Pancreas (tissue), 10 donors: ENCODE measurements around the gene SOS1. TPM values are rescaled to one million over a fixed set of nuclear protein-coding genes. Genes with fewer than 3 reads are reported as not detected.

Source experiments
- ATAC-seq, 4 donors: fragments of 200-7000 bp; cut with Tn5 transposase; one replicate each; pipeline versions ENCODE4 v1.8.0 to v1.9.1; 2020; ENCODE audit warnings: mild to moderate bottlenecking in 4 of 4, moderate library complexity in 4 of 4
- DNase-seq, 6 donors: peaks; one replicate each; pipeline ENCODE4 v3.0.0-alpha.2; 2020
- FAIRE-seq: peaks from 2 replicates; lab custom pipeline; 2012; peaks lifted over from hg19 to GRCh38; lab: Jason Lieb, UNC
- H3K27ac ChIP-seq, 4 donors: fragments of 200-600 bp; sonication (generic); 1 replicate in 3 of 4; 2 replicates in 1 of 4; pipeline versions ENCODE4 v1.5.0 to v1.8.0; 2020
- H3K27me3 ChIP-seq, 4 donors: fragments of 200-600 bp; one replicate each; pipeline ENCODE4 v1.8.0; 2021
- H3K36me3 ChIP-seq, 3 donors: fragments of 200-600 bp; sonication (generic) in 1 of 3; one replicate each; pipeline versions ENCODE4 v1.5.0 to v1.8.0; 2020 to 2021
- H3K4me1 ChIP-seq, 3 donors: fragments of 200-600 bp; one replicate each; pipeline ENCODE4 v1.8.0; 2021
- H3K4me3 ChIP-seq, 4 donors: fragments of 200-600 bp; sonication (generic) in 2 of 4; one replicate each; pipeline versions ENCODE4 v1.5.0 to v1.8.0; 2020 to 2021
- H3K9me3 ChIP-seq, 4 donors: fragments of 200-600 bp; one replicate each; pipeline ENCODE4 v1.8.0; 2021
- WGBS, 2 donors: extraction: QIAGEN DNeasy Blood & Tissue Kit; methylation state at CpG; one replicate each; pipeline ENCODE4 v1.1.7; 2013; 5-methylcytosine and 5-hydroxymethylcytosine counted together
- intact Hi-C, 3 donors: fragments of 100-400 bp; cut with DNase I; formaldehyde crosslinking; loops; one replicate each; pipeline versions ENCODE4 v1.11.1 to v1.14.2; 2022
- polyA plus RNA-seq, 2 donors: library from polyadenylated mRNA; stranded (reverse); fragments of 200-250 nt; gene quantifications; one replicate each; pipeline ENCODE4 v1.2.3, GENCODE V29; 2013
- total RNA-seq, 6 donors: library from RNA; stranded (reverse); fragmentation: NEBNext Ultra II Directional in 4 of 6; extraction: Animal tissue kit (Norgen Biotek cat#: 25700) in 4 of 6; gene quantifications; one replicate each; pipeline versions ENCODE4 v1.2.1 to v1.2.4, GENCODE V29; 2021 to 2023
- TF ChIP-seq, protein P1 (sequence below), 4 donors: fragments of 200-600 bp; sonication (generic) in 3 of 4; IDR thresholded peaks; one replicate each; pipeline versions ENCODE4 v1.5.0 to v1.8.0; 2021; ENCODE audit warnings: antibody characterized with exemption in 4 of 4
- donor health status: healthy with polysubstance abuse.
- donor health status: DM: no; HTN: no; CAD: no; lungs with moderate emphysema.
- donor health status: DM: no; HTN: no; CAD: no.
- donor health status: control.
- donor health status: control.
- donor health status: Bipolar disorder and iron deficiency.
- donor health status: DM: yes; HTN: yes; CAD: no.
- donor health status: DM: no; HTN: no; CAD: no.
- donor health status: DM: no; HTN: no; CAD: no.
- donor health status: DM: yes; HTN: yes; CAD: no.

Gene SOS1
- total and polyA plus RNA-seq, 8 donors = 3.2 to 22.6 (median 10.1) TPM

DNA sequence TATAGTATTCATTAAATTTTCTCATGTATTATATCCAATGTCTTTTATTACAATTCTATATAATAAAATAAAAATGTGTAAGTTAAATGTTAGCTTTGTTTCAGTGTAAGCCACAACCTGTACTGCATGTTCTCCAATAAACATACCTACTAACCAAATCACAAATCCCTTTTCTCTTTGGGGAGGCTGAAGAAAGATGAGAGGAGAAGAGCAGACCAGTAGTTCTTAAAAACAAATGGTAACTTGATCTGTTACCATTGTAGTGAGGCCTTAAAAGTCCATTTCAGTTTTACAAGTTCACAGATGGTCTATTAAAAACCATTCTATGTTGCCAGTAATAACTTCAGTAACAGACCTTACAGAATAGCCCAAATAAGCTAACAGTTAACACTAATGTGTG, 100.5 kb downstream of the SOS1 start:
- FAIRE-seq = no peak
- no peak overlapping the region for H3K27ac ChIP-seq

DNA sequence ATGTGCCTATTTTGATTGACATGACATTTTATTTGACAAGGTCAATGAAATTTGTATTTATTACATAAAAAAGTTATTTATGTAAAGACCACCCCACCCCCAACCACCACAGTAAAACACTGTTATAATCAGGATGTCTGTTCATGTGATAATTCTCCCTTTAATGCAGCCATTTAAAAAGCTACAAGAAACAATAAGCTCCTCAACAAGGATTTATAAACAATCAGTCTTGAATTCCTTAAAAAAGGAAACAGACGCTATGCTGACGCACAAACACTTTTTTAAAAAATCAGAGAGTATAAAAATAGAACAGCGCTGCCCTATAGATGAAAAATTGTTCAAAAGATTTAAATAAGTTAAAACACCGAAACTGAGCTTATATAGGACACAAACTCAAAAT, 102.2 kb downstream of the SOS1 start:
- no peak for FAIRE-seq
- no peak for ATAC-seq

More for the DNA sequence above, 100.5 kb downstream of the SOS1 start:
- TF ChIP-seq, protein P1, sequence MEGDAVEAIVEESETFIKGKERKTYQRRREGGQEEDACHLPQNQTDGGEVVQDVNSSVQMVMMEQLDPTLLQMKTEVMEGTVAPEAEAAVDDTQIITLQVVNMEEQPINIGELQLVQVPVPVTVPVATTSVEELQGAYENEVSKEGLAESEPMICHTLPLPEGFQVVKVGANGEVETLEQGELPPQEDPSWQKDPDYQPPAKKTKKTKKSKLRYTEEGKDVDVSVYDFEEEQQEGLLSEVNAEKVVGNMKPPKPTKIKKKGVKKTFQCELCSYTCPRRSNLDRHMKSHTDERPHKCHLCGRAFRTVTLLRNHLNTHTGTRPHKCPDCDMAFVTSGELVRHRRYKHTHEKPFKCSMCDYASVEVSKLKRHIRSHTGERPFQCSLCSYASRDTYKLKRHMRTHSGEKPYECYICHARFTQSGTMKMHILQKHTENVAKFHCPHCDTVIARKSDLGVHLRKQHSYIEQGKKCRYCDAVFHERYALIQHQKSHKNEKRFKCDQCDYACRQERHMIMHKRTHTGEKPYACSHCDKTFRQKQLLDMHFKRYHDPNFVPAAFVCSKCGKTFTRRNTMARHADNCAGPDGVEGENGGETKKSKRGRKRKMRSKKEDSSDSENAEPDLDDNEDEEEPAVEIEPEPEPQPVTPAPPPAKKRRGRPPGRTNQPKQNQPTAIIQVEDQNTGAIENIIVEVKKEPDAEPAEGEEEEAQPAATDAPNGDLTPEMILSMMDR (IDR thresholded peaks at IDR 0.05) = no peak
- DNase-seq (no peak), ATAC-seq (no peak)
- Histone ChIP-seq H3K9me3 (no peaks in the 10 kb centered on the region), H3K36me3 (peaks cover 0 to 12% (median 6%) of the 10 kb centered on the region in 3 donors), H3K4me3 (no peak overlapping the region), H3K27me3 (no peaks in the 10 kb centered on the region), H3K4me1 (peaks cover 0 to 6% (median 5%) of the 10 kb centered on the region in 3 donors)
- intact Hi-C loops = no loop called here

DNA sequence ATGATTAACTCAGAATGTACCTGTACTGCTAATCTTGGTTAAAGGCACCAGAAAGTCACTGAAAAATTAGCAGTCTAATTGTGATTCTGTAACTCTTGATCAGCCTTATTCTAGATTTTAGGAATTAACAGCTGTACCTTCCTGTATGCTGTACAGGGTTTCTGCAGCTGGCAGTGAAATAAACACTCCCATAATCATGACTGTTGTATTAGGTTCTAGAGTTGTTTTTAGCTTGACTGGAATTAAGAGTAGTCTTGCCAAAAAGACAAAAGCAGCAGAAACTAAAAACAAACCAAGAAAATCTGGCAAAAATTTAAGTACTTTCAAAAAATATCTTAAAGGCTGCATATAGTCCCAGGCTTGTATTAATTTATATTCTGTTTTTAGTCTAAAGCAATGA, 103.5 kb downstream of the SOS1 start:
- no peak overlapping the region for H3K4me3 ChIP-seq
- H3K27ac ChIP-seq = no peak overlapping the region
- H3K9me3 ChIP-seq = no peaks in the 10 kb centered on the region
- intact Hi-C loops = no loop called here
- FAIRE-seq (no peak), DNase-seq (no peak), ATAC-seq (no peak)
- peaks cover 0 to 16% (median under 1%) of the 10 kb centered on the region in 3 donors for H3K36me3 ChIP-seq
- no peaks in the 10 kb centered on the region for H3K27me3 ChIP-seq
- TF ChIP-seq, protein P1 (IDR thresholded peaks at IDR 0.05) = no peak
- peaks cover 0 to 6% (median 5%) of the 10 kb centered on the region in 3 donors for H3K4me1 ChIP-seq

More for the DNA sequence above, 102.2 kb downstream of the SOS1 start:
- Histone ChIP-seq H3K27me3 (no peaks in the 10 kb centered on the region), H3K36me3 (peaks cover 0 to 12% (median 6%) of the 10 kb centered on the region in 3 donors), H3K9me3 (no peaks in the 10 kb centered on the region), H3K27ac (no peak overlapping the region), H3K4me3 (no peak overlapping the region), H3K4me1 (peaks cover 0 to 6% (median 5%) of the 10 kb centered on the region in 3 donors)
- no peak for DNase-seq
- WGBS, 2 donors = 94 to 95% methylated on average over 4 of the region's 4 CpGs
- TF ChIP-seq, protein P1 (IDR thresholded peaks at IDR 0.05) = no peak
- intact Hi-C loops = no loop called here

DNA sequence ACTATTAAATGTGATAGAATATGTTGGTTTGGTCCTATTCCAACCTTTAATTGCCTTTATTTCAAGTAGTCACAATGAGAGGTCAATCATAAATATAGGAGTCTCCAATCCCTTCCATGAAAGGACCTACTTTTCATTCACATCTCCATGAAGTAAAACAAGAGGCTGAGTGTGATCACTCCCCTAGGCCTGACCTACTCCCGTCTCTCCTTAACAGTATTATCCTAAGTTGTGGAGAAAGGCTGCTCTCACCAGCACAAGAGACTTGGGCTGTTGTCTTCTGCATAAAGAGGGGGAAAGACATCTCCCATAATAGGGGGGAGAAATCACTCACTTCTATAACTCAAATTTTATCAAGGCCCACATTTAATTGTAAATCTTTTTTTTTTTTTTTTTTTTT, 105.4 kb downstream of the SOS1 start:
- no peaks in the 10 kb centered on the region for H3K9me3 ChIP-seq
- H3K27ac ChIP-seq = no peak overlapping the region
- H3K4me1 ChIP-seq = peaks cover 0 to 6% (median 5%) of the 10 kb centered on the region in 3 donors
- no peak for DNase-seq
- no peak for ATAC-seq
- WGBS, 2 donors = 97 to 100% methylated on average over 1 of the region's 1 CpG
- FAIRE-seq = no peak
- peaks cover 0 to 16% (median 0%) of the 10 kb centered on the region in 3 donors for H3K36me3 ChIP-seq
- intact Hi-C loops = no loop called here
- TF ChIP-seq, protein P1 (IDR thresholded peaks at IDR 0.05) = no peak
- H3K27me3 ChIP-seq = no peaks in the 10 kb centered on the region
- H3K4me3 ChIP-seq = no peak overlapping the region

DNA sequence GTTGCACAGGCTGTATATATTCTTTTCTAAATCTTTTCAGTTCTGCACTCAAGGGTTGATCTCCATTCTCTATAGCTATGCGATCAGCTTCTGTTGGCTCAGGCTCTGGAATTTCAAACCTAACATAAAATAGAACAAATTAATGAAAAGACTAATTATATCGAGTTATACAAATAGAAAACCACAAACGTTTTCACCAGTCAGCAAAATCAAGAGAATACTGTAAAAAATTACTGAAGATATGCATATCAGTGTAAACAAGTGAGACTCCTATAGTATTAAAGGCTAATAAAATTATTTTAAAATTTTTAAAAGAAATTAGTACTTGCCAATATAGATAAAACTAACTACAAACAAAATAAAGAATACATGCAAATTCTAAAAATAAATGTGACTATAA, 107.0 kb downstream of the SOS1 start:
- 74 to 82% methylated on average over 3 of the region's 3 CpGs for WGBS, 2 donors
- DNase-seq (no peak), FAIRE-seq (no peak), ATAC-seq (no peak)
- intact Hi-C loops = no loop called here
- TF ChIP-seq, protein P1 (IDR thresholded peaks at IDR 0.05) = no peak
- Histone ChIP-seq H3K36me3 (peaks cover 0 to 16% (median 0%) of the 10 kb centered on the region in 3 donors), H3K9me3 (no peaks in the 10 kb centered on the region), H3K27ac (no peak overlapping the region), H3K27me3 (no peaks in the 10 kb centered on the region), H3K4me1 (peaks cover 0 to 6% (median 5%) of the 10 kb centered on the region in 3 donors), H3K4me3 (no peak overlapping the region)
